Stromal cell of bone marrow (primary cell): Measurements from ENCODE around the gene RXRA.

ENCODE experiments used
- DNase-seq: peaks from one replicate; pipeline ENCODE4 v3.0.0-alpha.2; 2012; ENCODE audit warnings: low read depth

RXRA gene

GRCh38 chr9:134452728-134453127 is 126.5 kb downstream of the RXRA start:
- DNase-seq: no peak

- no peak for DNase-seq
Observed at GRCh38 chr9:134453776-134454475, 127.7 kb downstream of the RXRA start.

DNA sequence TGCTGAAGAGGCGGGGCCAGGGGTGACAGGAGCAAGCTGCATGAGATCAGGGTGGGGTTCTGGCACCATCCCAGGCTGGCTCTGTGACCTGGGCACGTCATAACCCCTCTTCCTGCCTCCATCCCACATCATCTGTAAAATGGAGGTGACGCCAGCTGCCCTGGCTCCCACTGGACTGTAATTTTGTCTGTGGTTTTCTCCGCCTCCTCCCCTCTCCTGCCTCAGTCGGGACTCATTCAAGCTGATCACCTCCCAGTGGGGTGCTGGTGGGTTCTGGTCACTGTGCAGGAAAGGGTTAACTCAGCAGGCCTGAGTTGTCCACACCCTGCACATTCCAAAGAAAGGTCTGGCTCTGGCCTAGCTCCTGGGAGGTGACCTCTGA is 128.2 kb downstream of the RXRA start:
- no peak for DNase-seq

DNA sequence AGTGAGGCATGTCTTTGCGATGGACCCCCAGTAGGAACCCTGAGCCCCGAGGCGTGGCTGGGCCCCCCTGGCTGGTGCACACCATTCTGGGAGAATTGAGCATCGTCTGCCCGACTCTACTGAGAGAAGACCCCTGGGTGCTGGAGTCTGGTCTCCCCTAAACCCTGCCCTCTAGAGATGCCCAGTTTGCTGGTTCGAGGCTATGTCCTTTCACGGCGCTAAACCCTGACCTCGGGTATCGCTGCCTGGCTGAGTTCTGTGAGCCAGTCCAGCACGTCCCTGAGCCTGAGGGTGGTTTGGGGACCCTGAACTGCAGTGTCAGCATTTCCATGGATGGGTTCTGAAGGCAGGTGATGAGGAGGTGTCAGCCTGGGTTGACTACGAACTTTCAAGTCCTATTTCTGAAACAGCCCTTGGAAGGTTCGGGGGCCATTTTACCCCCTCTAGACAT is 128.8 kb downstream of the RXRA start:
- no peak for DNase-seq

- no peak for DNase-seq
Observed at GRCh38 chr9:134455537-134455933, 129.3 kb downstream of the RXRA start.

GRCh38 chr9:134455934-134456755 is 129.9 kb downstream of the RXRA start:
- DNase-seq: peak; percentile 96

- no peak for DNase-seq
Observed at GRCh38 chr9:134456756-134457305, 130.6 kb downstream of the RXRA start.

DNA sequence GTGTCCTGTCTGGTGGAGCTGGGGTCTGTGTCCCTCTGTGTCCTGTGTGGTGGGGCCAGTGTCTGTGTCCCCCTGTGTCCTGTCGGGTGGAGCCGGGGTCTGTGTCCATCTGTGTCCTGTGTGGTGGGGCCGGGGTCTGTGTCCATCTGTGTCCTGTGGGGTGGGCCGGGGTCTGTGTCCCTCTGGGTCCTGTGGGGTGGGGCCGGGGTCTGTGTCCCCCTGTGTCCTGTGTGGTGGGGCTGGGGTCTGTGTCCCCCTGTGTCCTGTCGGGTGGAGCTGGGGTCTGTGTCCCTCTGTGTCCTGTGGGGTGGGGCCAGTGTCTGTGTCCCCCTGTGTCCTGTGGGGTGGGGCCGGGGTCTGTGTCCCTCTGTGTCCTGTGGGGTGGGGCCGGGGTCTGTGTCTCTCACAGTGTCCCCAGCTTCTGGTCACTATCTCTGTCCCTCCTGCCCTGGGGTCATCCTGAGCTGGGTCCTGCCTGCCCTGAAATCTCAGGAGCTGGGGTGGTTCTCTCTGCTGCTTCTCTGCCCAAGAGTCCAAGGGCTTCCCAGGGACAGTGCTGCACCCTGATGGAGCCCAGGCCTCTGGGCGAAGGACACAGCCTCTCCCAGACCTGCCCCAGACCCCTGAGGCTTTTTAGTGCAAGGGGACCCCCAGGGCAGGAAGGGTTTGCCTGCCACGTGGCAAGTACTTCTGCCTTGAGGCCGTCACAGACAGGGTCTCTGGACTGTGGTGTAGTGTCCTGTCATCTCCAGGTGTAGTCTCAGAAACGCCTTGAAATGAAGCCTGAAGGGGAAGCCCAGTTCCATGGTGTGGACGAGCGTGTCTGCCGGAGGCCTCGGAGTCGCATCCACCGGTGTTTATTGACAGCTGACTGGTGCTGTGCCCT is 131.3 kb downstream of the RXRA start:
- no peak for DNase-seq

- peak; percentile 65 for DNase-seq
Observed at GRCh38 chr9:134458207-134459108, 132.2 kb downstream of the RXRA start.

- DNase-seq: no peak
Observed at GRCh38 chr9:134459164-134459563, 132.9 kb downstream of the RXRA start.

- DNase-seq: no peak
Observed at GRCh38 chr9:134459573-134459972, 133.3 kb downstream of the RXRA start.

GRCh38 chr9:134460206-134460605 is 134.0 kb downstream of the RXRA start:
- DNase-seq: no peak

- no peak for DNase-seq
Observed at GRCh38 chr9:134460896-134461295, 134.6 kb downstream of the RXRA start.

DNA sequence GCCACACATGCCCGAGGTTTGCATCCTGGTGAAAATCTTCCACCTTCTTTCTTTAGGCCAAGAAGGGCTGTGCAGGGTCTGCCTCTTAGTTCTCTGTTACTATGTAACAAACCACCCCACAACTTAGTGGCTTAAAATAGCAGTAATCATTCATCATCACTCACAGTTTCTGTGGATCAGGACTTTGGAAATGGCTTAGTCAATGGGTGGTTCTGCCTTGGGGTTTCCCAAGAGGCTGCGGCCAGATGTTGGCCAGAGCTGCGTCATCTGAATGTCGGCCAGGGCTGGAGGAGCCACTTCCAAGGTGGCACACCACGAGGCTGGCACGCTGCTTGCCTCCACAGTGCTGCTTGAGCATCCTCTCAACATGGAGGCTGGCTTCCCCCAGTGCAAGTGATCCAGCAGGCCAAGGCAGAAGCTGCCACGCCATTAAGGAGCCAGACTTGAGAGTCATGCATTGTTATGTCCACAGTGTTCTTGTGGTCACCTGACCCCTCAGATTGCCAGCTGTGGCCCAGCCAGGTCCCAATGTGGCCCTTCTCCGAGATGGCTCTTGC is 135.2 kb downstream of the RXRA start:
- no peak for DNase-seq

- no peak for DNase-seq
Observed at GRCh38 chr9:134462318-134462717, 136.1 kb downstream of the RXRA start.

GRCh38 chr9:134463280-134463679 is 137.0 kb downstream of the RXRA start:
- no peak for DNase-seq

- no peak for DNase-seq
Observed at GRCh38 chr9:134466869-134467616, 140.8 kb downstream of the RXRA start.

- no peak for DNase-seq
Observed at GRCh38 chr9:134468358-134468757, 142.1 kb downstream of the RXRA start.

DNA sequence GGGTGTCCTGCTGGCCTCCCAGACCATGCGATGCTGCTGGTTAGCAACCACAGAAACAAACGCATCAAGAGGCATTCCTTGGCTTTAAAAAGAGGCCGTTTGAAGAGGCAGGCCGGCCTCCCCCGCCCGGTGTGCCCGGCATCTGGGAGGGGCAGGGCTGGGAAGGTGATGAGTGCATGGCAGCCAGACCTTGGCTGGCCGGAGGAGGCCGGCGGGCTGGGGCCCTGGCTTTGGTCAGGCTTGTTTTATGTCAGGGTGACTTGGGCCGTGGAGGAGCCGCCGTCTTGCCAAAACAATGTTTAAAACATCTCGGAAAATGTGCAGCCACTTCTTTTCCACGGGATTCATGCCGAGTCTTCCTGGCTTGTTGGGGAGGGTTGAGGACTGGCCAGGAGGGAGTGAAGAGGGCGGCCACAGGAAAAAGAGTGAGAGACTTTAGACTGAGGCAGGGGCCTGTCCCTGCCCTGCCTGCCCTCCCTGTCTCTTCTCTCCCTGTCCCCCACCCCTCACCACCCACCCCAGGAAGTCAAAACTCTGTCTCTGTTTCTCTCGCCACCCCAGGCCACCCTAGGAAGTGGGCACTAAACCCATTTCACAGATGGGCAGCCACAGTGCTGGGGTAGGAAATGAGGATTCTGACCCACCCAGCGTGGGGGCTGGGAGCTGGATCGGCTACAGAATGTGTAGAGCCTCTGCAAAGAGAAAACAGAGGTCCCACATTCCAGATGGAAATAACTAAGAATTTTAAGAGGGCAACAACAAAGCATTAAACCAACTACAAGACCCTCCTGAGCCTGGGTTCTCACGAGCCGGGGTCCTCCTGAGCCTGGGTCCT is 143.0 kb downstream of the RXRA start:
- no peak for DNase-seq
